H1 (cell line): Measurements from ENCODE around the gene CLPX. TPM values are rescaled to one million over a fixed set of nuclear protein-coding genes. Genes with fewer than 3 reads are reported as not detected.

Experiments used
- CTCF ChIA-PET: fragments of 300-600 bp; sonication (Branson Sonifier 250); formaldehyde crosslinking; loops from one replicate; lab custom pipeline; 2021; ENCODE audit not compliant: partially characterized antibody; lab: Charles Lee
- POLR2A ChIA-PET: fragments of 300-600 bp; sonication (Branson Sonifier 250); formaldehyde crosslinking; loops from one replicate; lab custom pipeline; 2021; ENCODE audit warnings: inconsistent platforms; ENCODE audit not compliant: partially characterized antibody; lab: Charles Lee
- DNase-seq, 2 experiments: peaks; one replicate each; pipeline versions ENCODE4 v3.0.0 to v3.0.0-alpha.2; 2010 to 2022; ENCODE audit warnings: low spot score in 2 of 2, low read depth in 1 of 2, mixed read lengths in 1 of 2
- FAIRE-seq: peaks from 2 replicates; lab custom pipeline; 2011; peaks lifted over from hg19 to GRCh38; lab: Jason Lieb, UNC
- H2AFZ ChIP-seq: 2 replicates; pipeline ENCODE4 v1.8.1; 2012; ENCODE audit warnings: low read length, inconsistent platforms
- H2AK5ac ChIP-seq: 2 replicates; pipeline ENCODE4 v1.6.1; 2013; ENCODE audit warnings: low read depth, low read length
- H2BK120ac ChIP-seq: replicated peaks from 2 replicates; pipeline ENCODE3; 2013; ENCODE audit warnings: low read depth, low read length, inconsistent platforms
- H2BK12ac ChIP-seq: 2 replicates; pipeline ENCODE4 v1.6.1; 2013; ENCODE audit warnings: low read depth, low read length
- H2BK15ac ChIP-seq: 2 replicates; pipeline ENCODE4 v1.6.1; 2013; ENCODE audit warnings: low read length
- H2BK20ac ChIP-seq: 2 replicates; pipeline ENCODE4 v1.6.1; 2013; ENCODE audit warnings: low read length
- H2BK5ac ChIP-seq: 2 replicates; pipeline ENCODE4 v1.6.1; 2013; ENCODE audit warnings: low read depth, low read length
- H3K14ac ChIP-seq: 2 replicates; pipeline ENCODE4 v1.6.1; 2013; ENCODE audit warnings: inconsistent platforms; ENCODE audit not compliant: insufficient read length
- H3K18ac ChIP-seq: 2 replicates; pipeline ENCODE4 v1.6.1; 2013; ENCODE audit warnings: low read length; ENCODE audit errors: extremely low read depth
- H3K23ac ChIP-seq: 2 replicates; pipeline ENCODE4 v1.6.1; 2013; ENCODE audit warnings: inconsistent platforms; ENCODE audit not compliant: insufficient read length
- H3K23me2 ChIP-seq: 2 replicates; pipeline ENCODE4 v1.6.1; 2013; ENCODE audit warnings: low read depth, low read length
- H3K27ac ChIP-seq: 2 replicates; pipeline ENCODE4 v1.6.1; 2011; ENCODE audit warnings: low read depth, low read length, inconsistent platforms
- H3K27me3 ChIP-seq, 4 experiments: replicated peaks in 1 of 4; 1 replicate in 1 of 4; 2 replicates in 3 of 4; pipeline versions ENCODE4 v1.6.1 to v1.8.1; 2011 to 2013; ENCODE audit warnings: low read length in 3 of 4, mild to moderate bottlenecking in 3 of 4, inconsistent platforms in 2 of 4, mixed read lengths in 2 of 4, moderate library complexity in 1 of 4; ENCODE audit not compliant: control insufficient read depth in 3 of 4, insufficient read depth in 3 of 4; ENCODE audit errors: extremely low read depth in 1 of 4
- H3K36me3 ChIP-seq, 4 experiments: 2 replicates each; pipeline versions ENCODE4 v1.6.1 to v1.8.1; 2011 to 2013; ENCODE audit warnings: mild to moderate bottlenecking in 4 of 4, low read length in 3 of 4, moderate library complexity in 2 of 4, control low read depth in 1 of 4, inconsistent platforms in 1 of 4; ENCODE audit not compliant: insufficient read depth in 4 of 4, control insufficient read depth in 2 of 4
- H3K4ac ChIP-seq: replicated peaks from 2 replicates; pipeline ENCODE3; 2013; ENCODE audit warnings: low read length, low read depth, mixed read lengths, inconsistent platforms; ENCODE audit not compliant: insufficient read length
- H3K4me1 ChIP-seq, 4 experiments: replicated peaks in 1 of 4; 1 replicate in 1 of 4; 2 replicates in 3 of 4; pipeline versions ENCODE4 v1.6.1 to v1.8.1; 2011 to 2013; ENCODE audit warnings: low read length in 3 of 4, inconsistent platforms in 2 of 4, mixed read lengths in 1 of 4; ENCODE audit not compliant: insufficient read depth in 4 of 4, control insufficient read depth in 3 of 4
- H3K4me2 ChIP-seq, 2 experiments: 2 replicates each; pipeline versions ENCODE4 v1.6.1 to v1.8.1; 2011 to 2013; ENCODE audit warnings: low read depth in 2 of 2, low read length in 2 of 2, control low read depth in 1 of 2, inconsistent platforms in 1 of 2, mild to moderate bottlenecking in 1 of 2; ENCODE audit not compliant: insufficient read depth in 1 of 2
- H3K4me3 ChIP-seq, 4 experiments: fragments of 200-600, 300-600 bp in 1 of 4; sonication (generic), shearing (Covaris generic), sonication (Bioruptor Twin) in 1 of 4; 2 replicates each; pipeline versions ENCODE4 v1.5.1 to v1.8.1; 2011 to 2016; ENCODE audit warnings: low read length in 4 of 4, low read depth in 3 of 4, control low read depth in 2 of 4, inconsistent platforms in 2 of 4, mild to moderate bottlenecking in 2 of 4, mixed read lengths in 1 of 4, moderate library complexity in 1 of 4; ENCODE audit not compliant: insufficient read depth in 2 of 4; ENCODE audit errors: extremely low read depth in 1 of 4
- H3K56ac ChIP-seq: replicated peaks from 2 replicates; pipeline ENCODE3; 2013; ENCODE audit warnings: low read depth, mild to moderate bottlenecking, mixed read lengths, low read length, inconsistent platforms; ENCODE audit not compliant: insufficient read length
- H3K79me1 ChIP-seq: 2 replicates; pipeline ENCODE4 v1.6.1; 2013; ENCODE audit warnings: low read depth, low read length, control low read depth
- H3K79me2 ChIP-seq, 2 experiments: 2 replicates each; pipeline versions ENCODE4 v1.6.1 to v1.8.1; 2012 to 2013; ENCODE audit warnings: low read length in 2 of 2, mild to moderate bottlenecking in 2 of 2, inconsistent platforms in 1 of 2; ENCODE audit not compliant: insufficient read depth in 2 of 2, control insufficient read depth in 1 of 2
- H3K9ac ChIP-seq, 4 experiments: replicated peaks in 1 of 4; 1 replicate in 1 of 4; 2 replicates in 3 of 4; pipeline versions ENCODE4 v1.6.1 to v1.8.1; 2011 to 2013; ENCODE audit warnings: low read depth in 3 of 4, low read length in 3 of 4, control low read depth in 2 of 4, mild to moderate bottlenecking in 2 of 4, moderate library complexity in 2 of 4, inconsistent platforms in 1 of 4; ENCODE audit errors: extremely low read depth in 1 of 4
- H3K9me3 ChIP-seq, 2 experiments: 2 replicates each; pipeline versions ENCODE4 v1.6.1 to v1.8.1; 2012 to 2013; ENCODE audit warnings: mild to moderate bottlenecking in 2 of 2, moderate library complexity in 2 of 2, control low read depth in 1 of 2, inconsistent platforms in 1 of 2, low read depth in 1 of 2, low read length in 1 of 2, mixed read lengths in 1 of 2; ENCODE audit not compliant: insufficient read depth in 2 of 2
- H4K20me1 ChIP-seq, 2 experiments: replicated peaks in 1 of 2; 2 replicates each; pipeline versions ENCODE3 to v1.8.1; 2011 to 2013; ENCODE audit warnings: inconsistent platforms in 2 of 2, low read length in 2 of 2, mild to moderate bottlenecking in 1 of 2; ENCODE audit not compliant: insufficient read depth in 2 of 2, control insufficient read depth in 1 of 2
- H4K5ac ChIP-seq: 2 replicates; pipeline ENCODE4 v1.6.1; 2013; ENCODE audit warnings: low read length, low read depth, mixed read lengths, inconsistent platforms; ENCODE audit not compliant: insufficient read length
- H4K8ac ChIP-seq: 2 replicates; pipeline ENCODE4 v1.8.0; 2013; ENCODE audit warnings: mild to moderate bottlenecking, moderate library complexity, low read length, inconsistent platforms; ENCODE audit not compliant: insufficient read depth; ENCODE audit errors: extremely low read depth
- H4K91ac ChIP-seq: replicated peaks from 2 replicates; pipeline ENCODE3; 2013; ENCODE audit warnings: low read length, mixed read lengths, inconsistent platforms; ENCODE audit not compliant: insufficient read length
- FOSL1 ChIP-seq: IDR thresholded peaks from 2 replicates; pipeline ENCODE4 v1.6.1; 2011; ENCODE audit warnings: mild to moderate bottlenecking, low read depth, low read length, moderate library complexity; ENCODE audit not compliant: insufficient read depth
- KDM1A ChIP-seq: fragments of 200-600, 300-600 bp; sonication (generic); IDR thresholded peaks from 2 replicates; pipeline ENCODE4 v1.7.1; 2016; ENCODE audit warnings: mild to moderate bottlenecking, low read length, borderline replicate concordance
- WGBS, 2 experiments: shearing (Covaris generic) in 1 of 2; methylation state at CpG; one replicate each; pipeline versions ENCODE4 v1.1.6 to v1.1.7; 2013 to 2015; ENCODE audit warnings: low lambda C conversion rate in 2 of 2, mixed read lengths in 2 of 2, inconsistent platforms in 1 of 2, low coverage in 1 of 2, missing lambda C conversion rate in 1 of 2; ENCODE audit not compliant: insufficient replicate concordance in 2 of 2, insufficient coverage in 1 of 2, insufficient read length in 1 of 2; ENCODE audit errors: extremely low coverage in 1 of 2, missing lambda C conversion rate in 1 of 2; 5-methylcytosine and 5-hydroxymethylcytosine counted together
- polyA plus RNA-seq, 7 experiments: library from polyadenylated mRNA; depleted of rRNA in 3 of 7; stranded (reverse) in 5 of 7; unstranded in 2 of 7; fragments of >200 nt in 5 of 7; fragments of 200-250 nt in 2 of 7; gene quantifications; 1 replicate in 5 of 7; 2 replicates in 1 of 7; 4 replicates in 1 of 7; pipeline versions ENCODE4 v1.2.1 to v1.2.3, GENCODE V29; 2011 to 2013; ENCODE audit warnings: missing spikeins in 2 of 7, mixed read lengths in 2 of 7
- total RNA-seq: library from RNA; stranded (reverse); fragmentation: NEBNext Ultra II Directional; extraction: Animal tissue kit (Norgen Biotek cat#: 25700); gene quantifications from 2 replicates; pipeline ENCODE4 v1.2.1, GENCODE V29; 2021

CLPX gene
- total and polyA plus RNA-seq, 2 of the 8 experiments (the other 6 are each of a cell fraction or from before 2014, with no cell fraction given), result 10.5 to 53.6 TPM

DNA sequence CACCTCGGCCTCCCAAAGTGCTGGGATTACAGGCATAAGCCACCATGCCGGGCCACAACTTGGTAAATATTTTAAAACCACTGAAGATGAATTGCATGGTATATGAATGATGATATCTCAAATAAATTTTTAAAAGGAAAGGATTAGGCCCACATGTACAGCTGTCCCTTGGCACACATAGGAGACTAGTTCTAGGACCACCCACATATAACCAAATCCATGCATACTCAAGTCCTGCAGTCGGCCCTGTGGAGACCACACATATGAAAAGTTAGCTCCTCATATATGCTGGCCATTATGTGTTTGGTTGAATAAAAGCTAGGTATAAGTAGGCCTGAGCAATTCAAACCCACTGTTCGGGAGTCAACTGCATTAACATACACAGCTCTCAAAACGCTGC is 10.6 kb downstream of the CLPX start:
- H3K23me2 ChIP-seq, result no peaks in the 10 kb centered on the region
- H2AK5ac ChIP-seq, result no peak overlapping the region
- ChIA-PET POLR2A (interaction anchor here (1.0 kb wide), 1 partner anchor 75 kb away, joined by 3 read pairs; no protein-coding TSS in a partner anchor), CTCF (no interaction called here)
- H2BK120ac ChIP-seq, result no peak overlapping the region
- FAIRE-seq, result no peak
- no peak overlapping the region for H2BK12ac ChIP-seq
- H2BK20ac ChIP-seq, result no peak overlapping the region
- no peak overlapping the region for H4K91ac ChIP-seq
- H4K8ac ChIP-seq, result no peak overlapping the region
- H3K9ac ChIP-seq, result no peak overlapping the region
- no peak overlapping the region for H3K18ac ChIP-seq
- H2BK15ac ChIP-seq, result no peak overlapping the region
- H3K4me3 ChIP-seq, result no peak overlapping the region
- H2BK5ac ChIP-seq, result no peak overlapping the region
- H3K36me3 ChIP-seq, result peaks cover 4 to 41% (median 19%) of the 10 kb centered on the region in 4 experiments; a peak in 6 of 8 replicates
- H4K5ac ChIP-seq, result no peak overlapping the region
- H3K14ac ChIP-seq, result no peak overlapping the region
- H4K20me1 ChIP-seq, result peaks cover 2 to 4% of the 10 kb centered on the region in 2 experiments
- 88% methylated on average over 5 of the region's 5 CpGs; no CpG with 5 or more reads in 1 of the 2 experiments for WGBS, 2 experiments
- H3K4me2 ChIP-seq, result no peak overlapping the region
- no peaks in the 10 kb centered on the region; a peak in 1 of 4 replicates for H3K79me2 ChIP-seq
- H3K79me1 ChIP-seq, result no peaks in the 10 kb centered on the region
- no peaks in the 10 kb centered on the region for H3K27me3 ChIP-seq
- no peaks in the 10 kb centered on the region for H3K4me1 ChIP-seq
- no peak overlapping the region for H3K27ac ChIP-seq
- no peak overlapping the region for H3K56ac ChIP-seq
- no peak overlapping the region for H3K23ac ChIP-seq
- TF ChIP-seq KDM1A (no peak), FOSL1 (no peak)
- no peak overlapping the region for H2AFZ ChIP-seq
- no peak overlapping the region for H3K4ac ChIP-seq
- no peaks in the 10 kb centered on the region for H3K9me3 ChIP-seq
- no peak for DNase-seq
